Glutamatergic neuron (in vitro differentiated cells): ENCODE data around the gene PIWIL4. TPM values are rescaled to one million over a fixed set of nuclear protein-coding genes. Genes with fewer than 3 reads are reported as not detected.

Source experiments
- DNase-seq: peaks from one replicate; pipeline ENCODE4 v3.0.0; 2022
- H3K27ac Mint-ChIP-seq: one replicate; pipeline ENCODE4 v1.8.0; 2020; ENCODE audit warnings: mild to moderate bottlenecking, mixed read lengths, inconsistent platforms; ENCODE audit not compliant: unreplicated experiment
- H3K27me3 Mint-ChIP-seq: one replicate; pipeline ENCODE4 v1.8.0; 2020; ENCODE audit warnings: mild to moderate bottlenecking, moderate library complexity, mixed read lengths, inconsistent platforms; ENCODE audit not compliant: unreplicated experiment
- H3K36me3 Mint-ChIP-seq: one replicate; pipeline ENCODE4 v1.8.0; 2020; ENCODE audit warnings: mild to moderate bottlenecking, mixed read lengths, inconsistent platforms; ENCODE audit not compliant: unreplicated experiment
- H3K4me1 Mint-ChIP-seq: one replicate; pipeline ENCODE4 v1.8.0; 2020; ENCODE audit warnings: mild to moderate bottlenecking, low read depth, mixed read lengths, inconsistent platforms; ENCODE audit not compliant: unreplicated experiment
- H3K4me3 Mint-ChIP-seq: one replicate; pipeline ENCODE4 v1.8.0; 2020; ENCODE audit warnings: mild to moderate bottlenecking, mixed read lengths, inconsistent platforms; ENCODE audit not compliant: unreplicated experiment
- H3K9me3 Mint-ChIP-seq: one replicate; pipeline ENCODE4 v1.8.0; 2020; ENCODE audit warnings: mild to moderate bottlenecking, moderate library complexity, mixed read lengths, inconsistent platforms; ENCODE audit not compliant: unreplicated experiment
- CTCF ChIP-seq: fragments of 200-600 bp; sonication (generic); IDR thresholded peaks from one replicate; pipeline ENCODE4 v1.5.0; 2021; ENCODE audit not compliant: partially characterized antibody, unreplicated experiment
- total RNA-seq: library from RNA; stranded (reverse); fragmentation: NEBNext Ultra II Directional; extraction: Animal tissue kit (Norgen Biotek cat#: 25700); gene quantifications from one replicate; pipeline ENCODE4 v1.2.1, GENCODE V29; 2021; ENCODE audit not compliant: unreplicated experiment

PIWIL4 gene
- total RNA-seq, 1 donor from 2014 or later, result 0.69 TPM

- H3K4me3 Mint-ChIP-seq, result no peak overlapping the region
- H3K4me1 Mint-ChIP-seq, result no peaks in the 10 kb centered on the region
Measured at GRCh38 chr11:94654201-94654600, 87.0 kb downstream of the PIWIL4 start.

GRCh38 chr11:94655291-94655690, 88.1 kb downstream of the PIWIL4 start:
- DNase-seq, result no peak
- Mint-ChIP-seq H3K4me3 (no peak overlapping the region), H3K27me3 (no peaks in the 10 kb centered on the region), H3K36me3 (no peaks in the 10 kb centered on the region), H3K9me3 (no peaks in the 10 kb centered on the region), H3K4me1 (no peaks in the 10 kb centered on the region), H3K27ac (no peak overlapping the region)
- no peak for TF ChIP-seq CTCF

More at GRCh38 chr11:94654201-94654600, 87.0 kb downstream of the PIWIL4 start:
- Mint-ChIP-seq H3K27ac (no peak overlapping the region), H3K27me3 (peaks cover 1% of the 10 kb centered on the region), H3K36me3 (no peaks in the 10 kb centered on the region), H3K9me3 (peaks cover 1% of the 10 kb centered on the region)
- no peak for TF ChIP-seq CTCF
- DNase-seq, result no peak

DNA sequence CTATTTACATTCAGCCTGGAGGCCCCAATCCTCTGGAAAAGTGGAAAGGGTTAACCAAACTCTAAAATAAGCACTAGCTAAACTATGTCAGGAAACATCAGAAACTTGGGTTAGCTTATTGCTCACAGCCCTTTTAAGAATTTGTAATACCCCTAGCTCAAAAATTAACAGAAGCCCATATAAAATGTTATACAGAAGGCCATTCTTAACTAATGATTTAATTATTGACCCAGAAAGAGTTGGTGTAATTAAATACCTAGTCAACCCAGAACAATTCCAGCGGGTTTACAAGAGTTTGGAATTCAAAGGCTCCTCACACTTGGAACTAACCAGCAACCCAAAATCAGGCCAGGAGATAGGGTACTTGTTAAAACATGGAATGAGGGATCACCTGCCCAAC, 88.8 kb downstream of the PIWIL4 start:
- no peak for TF ChIP-seq CTCF
- H3K27ac Mint-ChIP-seq, result no peak overlapping the region
- H3K4me3 Mint-ChIP-seq, result no peak overlapping the region
- H3K27me3 Mint-ChIP-seq, result no peaks in the 10 kb centered on the region
- no peaks in the 10 kb centered on the region for H3K4me1 Mint-ChIP-seq
- no peaks in the 10 kb centered on the region for H3K9me3 Mint-ChIP-seq
- DNase-seq, result no peak
- H3K36me3 Mint-ChIP-seq, result no peaks in the 10 kb centered on the region

DNA sequence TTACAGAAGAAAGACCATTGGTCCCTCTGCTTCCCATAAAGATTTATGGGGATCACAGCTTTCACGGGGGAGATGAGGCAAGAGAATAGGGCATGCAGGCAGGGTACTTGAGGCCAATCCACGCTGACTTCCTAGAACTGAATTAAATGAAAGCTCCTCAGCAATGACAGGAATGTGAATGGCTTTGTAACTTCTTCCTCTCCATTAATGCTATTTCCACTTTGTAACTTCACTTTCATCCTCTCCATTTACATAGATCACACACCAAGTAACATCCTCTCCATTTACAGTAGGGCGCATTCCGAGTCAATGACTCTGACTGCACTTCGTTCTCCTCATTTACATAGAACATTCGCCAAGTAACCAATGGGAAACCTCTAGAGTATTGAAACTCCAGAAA, 89.8 kb downstream of the PIWIL4 start:
- no peak for DNase-seq
- H3K27me3 Mint-ChIP-seq, result no peaks in the 10 kb centered on the region
- H3K27ac Mint-ChIP-seq, result no peak overlapping the region
- TF ChIP-seq CTCF, result no peak
- H3K36me3 Mint-ChIP-seq, result no peaks in the 10 kb centered on the region
- no peak overlapping the region for H3K4me3 Mint-ChIP-seq
- H3K4me1 Mint-ChIP-seq, result no peaks in the 10 kb centered on the region
- H3K9me3 Mint-ChIP-seq, result no peaks in the 10 kb centered on the region

GRCh38 chr11:94657629-94658028, 90.5 kb downstream of the PIWIL4 start:
- no peak for DNase-seq
- Mint-ChIP-seq H3K36me3 (no peaks in the 10 kb centered on the region), H3K27me3 (no peaks in the 10 kb centered on the region), H3K9me3 (no peaks in the 10 kb centered on the region), H3K27ac (no peak overlapping the region), H3K4me1 (no peaks in the 10 kb centered on the region), H3K4me3 (no peak overlapping the region)
- no peak for TF ChIP-seq CTCF
